ENCODE data around the gene MSRB1.

DNA sequence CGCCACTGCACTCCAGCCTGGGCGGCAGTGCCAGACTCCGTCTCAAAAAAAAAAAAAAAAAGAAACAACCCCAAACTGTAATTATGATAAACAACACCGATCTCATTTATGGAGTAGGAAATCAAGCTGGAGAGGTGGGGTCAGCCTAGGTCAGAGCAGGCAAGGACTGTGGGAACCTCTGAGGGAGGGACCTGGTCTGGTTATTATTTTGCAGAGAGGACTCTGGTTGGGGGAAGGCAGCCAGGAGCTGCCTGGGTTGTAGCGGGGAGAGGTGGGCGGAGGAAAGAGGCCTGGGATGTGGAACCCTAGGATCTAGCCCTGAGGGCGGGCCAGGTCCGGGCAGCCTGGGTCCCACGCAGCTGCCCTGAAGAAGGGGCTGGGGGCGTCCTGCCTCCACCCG lies 13.9 kb downstream of the MSRB1 start:
- TF ChIP-seq CTCF (IDR thresholded peaks at IDR 0.05; ENCODE audit: insufficient read depth, low read depth, low read length) (no peak), EZH2 (IDR thresholded peaks at IDR 0.05; ENCODE audit: insufficient read depth, low read length) (no peak)

All from astrocyte (in vitro differentiated cells and primary cell).